Measurements from ENCODE around the gene TIMM44.

DNA sequence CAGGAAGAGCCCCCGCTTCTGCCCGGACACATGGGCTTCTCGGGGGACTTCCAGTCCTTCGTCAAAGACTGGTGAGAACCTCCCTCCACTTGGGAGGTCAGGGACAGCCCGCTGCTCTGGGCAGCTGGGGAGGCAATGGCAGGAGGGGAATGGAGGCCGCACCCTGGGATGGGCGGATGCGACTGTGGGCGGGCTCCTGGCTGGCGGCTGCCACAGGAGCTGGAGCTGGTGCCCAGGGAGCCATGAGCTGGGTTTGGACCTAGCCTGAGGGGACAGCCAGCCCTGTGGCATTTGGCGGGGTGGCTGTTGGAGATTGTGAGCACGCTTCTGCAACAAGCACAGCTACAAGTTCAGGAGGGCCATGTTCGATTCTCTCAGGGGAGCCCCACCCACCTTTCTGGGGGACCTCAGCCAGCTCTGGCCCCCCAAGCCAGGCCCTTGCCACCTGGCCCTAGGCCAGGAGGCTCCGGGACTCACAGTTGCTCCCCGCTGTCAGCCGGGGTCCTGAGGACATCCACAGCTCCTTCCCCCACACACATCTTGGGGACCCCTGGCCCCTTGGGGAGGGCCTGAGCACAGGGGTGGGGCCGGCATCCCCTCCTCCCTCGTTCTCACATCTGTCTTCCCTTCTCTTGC, 31.8 kb downstream of the TIMM44 start:
- no peak for TF ChIP-seq CTCF (IDR thresholded peaks at IDR 0.05)
- no peak for TF ChIP-seq POLR2A (IDR thresholded peaks at IDR 0.05)
- no peak for TF ChIP-seq POLR2AphosphoS5 (IDR thresholded peaks at IDR 0.05)
